ENCODE results near the gene SH3GL3. TPM values are rescaled to one million over a fixed set of nuclear protein-coding genes. Genes with fewer than 3 reads are reported as not detected.

Gene SH3GL3
- total and polyA plus RNA-seq, 2 of the 4 experiments (the other 2 are of a cell fraction) = not detected

GRCh38 chr15:83496766-83497165 lies 49.6 kb downstream of the SH3GL3 start:
- POLR2A ChIA-PET (ENCODE audit: unreplicated experiment) = no interaction called here
- Histone ChIP-seq H3K4me2 (ENCODE audit: low read depth, low read length) (no peak overlapping the region), H3K18ac (ENCODE audit: low read depth, low read length) (no peak overlapping the region), H3K79me1 (ENCODE audit: low read depth in 1 of 2, low read length in 2 of 2) (no peaks in the 10 kb centered on the region), H2BK120ac (ENCODE audit: low read depth, low read length) (no peak overlapping the region), H3K9me1 (ENCODE audit: insufficient read depth, low read length) (no peaks in the 10 kb centered on the region), H3K9ac (ENCODE audit: low read depth, low read length) (no peak overlapping the region), H2AK9ac (replicated peaks; ENCODE audit: low read depth, low read length, poor library complexity) (no peak overlapping the region), H2AFZ (replicated peaks; ENCODE audit: low read length, poor library complexity) (no peak overlapping the region), H3K27me3 (ENCODE audit: control insufficient read depth, insufficient read depth, low read length) (no peaks in the 10 kb centered on the region), H4K8ac (ENCODE audit: low read depth in 2 of 2, low read length in 2 of 2) (no peak overlapping the region), H3K4ac (ENCODE audit: low read depth, low read length) (no peak overlapping the region), H3K56ac (ENCODE audit: extremely low read depth, insufficient read depth, low read length) (no peak overlapping the region), H3K27ac (ENCODE audit: insufficient read depth, low read length) (no peak overlapping the region), H2BK20ac (ENCODE audit: low read depth, low read length) (no peak overlapping the region), H3K14ac (replicated peaks; ENCODE audit: low read depth, low read length) (no peak overlapping the region), H4K91ac (ENCODE audit: insufficient read depth, low read depth, low read length) (no peak overlapping the region), H3K4me1 (ENCODE audit: control insufficient read depth, insufficient read depth, low read length) (no peaks in the 10 kb centered on the region), H3K4me3 (ENCODE audit: insufficient read depth, low read depth, low read length) (no peak overlapping the region), H2BK15ac (ENCODE audit: low read depth, low read length) (no peak overlapping the region), H3K23ac (ENCODE audit: low read depth, low read length) (no peak overlapping the region), H2AK5ac (ENCODE audit: low read depth, low read length) (no peak overlapping the region), H3K36me3 (ENCODE audit: control insufficient read depth, insufficient read depth, low read length) (no peaks in the 10 kb centered on the region), H3K9me3 (ENCODE audit: control insufficient read depth, insufficient read depth, low read length) (peaks cover 9% of the 10 kb centered on the region), H4K5ac (ENCODE audit: low read depth, low read length) (no peak overlapping the region), H4K20me1 (ENCODE audit: insufficient read depth, low read length) (no peaks in the 10 kb centered on the region), H2BK5ac (ENCODE audit: low read depth, low read length, poor library complexity, severe bottlenecking) (no peak overlapping the region)
- WGBS, 2 experiments (ENCODE audit: extremely low coverage in 2 of 2, insufficient read length in 1 of 2) = no CpG with 5 or more reads among the region's 1 CpG
- CTCF ChIA-PET = no interaction called here
- no peak for DNase-seq
- dilution Hi-C loops (cut with HindIII; ENCODE audit: low sequenced_read_pairs, unreplicated experiment) = no loop called here
- no TSS peak for BruUV-seq (replicated peaks)
- in situ Hi-C loops (cut with MboI; ENCODE audit: low sequenced_read_pairs) = no loop called here
- intact Hi-C loops (cut with micrococcal nuclease) = no loop called here
- no peak for ATAC-seq (ENCODE audit: low read depth)
- TF ChIP-seq POLR2A (IDR thresholded peaks at IDR 0.05; ENCODE audit: low read depth, low read length) (no peak), MXI1 (IDR thresholded peaks at IDR 0.05; ENCODE audit: borderline replicate concordance, low read depth, low read length) (no peak), FOS (IDR thresholded peaks at IDR 0.05; ENCODE audit: low read depth, low read length) (no peak), RAD21 (IDR thresholded peaks at IDR 0.05; ENCODE audit: low read length) (no peak), SMC3 (IDR thresholded peaks at IDR 0.05; ENCODE audit: low read depth, low read length) (no peak), ELK1 (IDR thresholded peaks at IDR 0.05; ENCODE audit: borderline replicate concordance, low read depth, low read length) (no peak), RCOR1 (IDR thresholded peaks at IDR 0.05; ENCODE audit: insufficient replicate concordance, low read length) (no peak), NFE2L2 (IDR thresholded peaks at IDR 0.05; ENCODE audit: low read depth, low read length) (no peak), USF2 (IDR thresholded peaks at IDR 0.05; ENCODE audit: low read depth, low read length) (no peak), CTCF (conservative IDR thresholded peaks at IDR 0.05; ENCODE audit: low read depth, low read length) (no peak), RFX5 (IDR thresholded peaks at IDR 0.05; ENCODE audit: low read depth, low read length) (no peak), MAFK (IDR thresholded peaks at IDR 0.05; ENCODE audit: low read depth, low read length) (no peak), MAZ (IDR thresholded peaks at IDR 0.05; ENCODE audit: borderline replicate concordance, low read depth, low read length) (no peak), CEBPB (IDR thresholded peaks at IDR 0.05; ENCODE audit: low read depth, low read length) (no peak), BHLHE40 (IDR thresholded peaks at IDR 0.05; ENCODE audit: low read depth, low read length) (no peak), CHD1 (IDR thresholded peaks at IDR 0.05; ENCODE audit: low read depth, low read length) (no peak)
